Fibroblast of lung (primary cell): ENCODE data around the gene ZBTB12.

ENCODE experiments used
- CTCF ChIP-seq, 2 donors: IDR thresholded peaks in 1 of 2; conservative IDR thresholded peaks in 1 of 2; 1 replicate in 1 of 2; 2 replicates in 1 of 2; pipeline ENCODE4 v1.5.1; 2011 to 2012; ENCODE audit warnings: low read length in 2 of 2, control low read depth in 1 of 2, inconsistent platforms in 1 of 2, low read depth in 1 of 2, mild to moderate bottlenecking in 1 of 2
- EZH2 ChIP-seq: IDR thresholded peaks from 2 replicates; pipeline ENCODE4 v1.5.1; 2012; ENCODE audit warnings: low read length, control low read depth, mild to moderate bottlenecking; ENCODE audit errors: missing control alignments

- TF ChIP-seq CTCF (conservative IDR thresholded peaks at IDR 0.05 in 1 of 2, IDR thresholded peaks at IDR 0.05 in 1 of 2; ENCODE audit: low read depth in 1 of 2, low read length in 2 of 2) (no peak), EZH2 (no peak)
These were observed 13.9 kb upstream of the ZBTB12 start for GRCh38 chr6:31915756-31916155.
